ENCODE measurements around the gene C11orf54. TPM values are rescaled to one million over a fixed set of nuclear protein-coding genes. Genes with fewer than 3 reads are reported as not detected.

Gene C11orf54
- total RNA-seq, 1 experiment from 2014 or later = 18.0 TPM

DNA sequence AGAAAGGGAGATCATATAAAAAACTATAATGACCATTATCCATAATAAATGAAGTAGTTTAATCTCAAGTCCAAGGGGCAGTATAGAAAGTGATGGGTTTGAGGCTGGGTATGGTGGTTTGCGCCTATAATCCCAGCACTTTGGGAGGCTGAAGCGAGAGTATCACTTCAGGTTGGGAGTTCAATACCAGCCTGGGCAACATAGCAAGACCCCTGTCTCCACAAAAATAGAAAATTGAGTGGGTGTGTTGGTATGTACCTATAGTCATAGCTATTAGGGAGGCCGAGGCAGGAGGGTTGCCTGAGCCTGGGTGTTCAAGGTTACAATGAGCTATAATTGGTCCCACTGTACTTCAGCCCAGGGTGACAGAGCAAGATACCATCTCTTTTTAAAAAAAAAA, 66.5 kb downstream of the C11orf54 start:
- no peak overlapping the region for H3K14ac ChIP-seq (ENCODE audit: insufficient read depth, low read length)
- H3K9me3 Mint-ChIP-seq = no peaks in the 10 kb centered on the region
- H2BK12ac ChIP-seq (ENCODE audit: insufficient read length, low read depth, low read length) = no peak overlapping the region
- TF ChIP-seq, protein P1, sequence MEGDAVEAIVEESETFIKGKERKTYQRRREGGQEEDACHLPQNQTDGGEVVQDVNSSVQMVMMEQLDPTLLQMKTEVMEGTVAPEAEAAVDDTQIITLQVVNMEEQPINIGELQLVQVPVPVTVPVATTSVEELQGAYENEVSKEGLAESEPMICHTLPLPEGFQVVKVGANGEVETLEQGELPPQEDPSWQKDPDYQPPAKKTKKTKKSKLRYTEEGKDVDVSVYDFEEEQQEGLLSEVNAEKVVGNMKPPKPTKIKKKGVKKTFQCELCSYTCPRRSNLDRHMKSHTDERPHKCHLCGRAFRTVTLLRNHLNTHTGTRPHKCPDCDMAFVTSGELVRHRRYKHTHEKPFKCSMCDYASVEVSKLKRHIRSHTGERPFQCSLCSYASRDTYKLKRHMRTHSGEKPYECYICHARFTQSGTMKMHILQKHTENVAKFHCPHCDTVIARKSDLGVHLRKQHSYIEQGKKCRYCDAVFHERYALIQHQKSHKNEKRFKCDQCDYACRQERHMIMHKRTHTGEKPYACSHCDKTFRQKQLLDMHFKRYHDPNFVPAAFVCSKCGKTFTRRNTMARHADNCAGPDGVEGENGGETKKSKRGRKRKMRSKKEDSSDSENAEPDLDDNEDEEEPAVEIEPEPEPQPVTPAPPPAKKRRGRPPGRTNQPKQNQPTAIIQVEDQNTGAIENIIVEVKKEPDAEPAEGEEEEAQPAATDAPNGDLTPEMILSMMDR (conservative IDR thresholded peaks at IDR 0.05) = no peak
- H2BK5ac ChIP-seq (ENCODE audit: insufficient read length, low read length) = no peak overlapping the region
- H2BK15ac ChIP-seq (ENCODE audit: low read depth, low read length) = no peak overlapping the region
- no peak overlapping the region for H3K4me3 Mint-ChIP-seq
- peaks cover 31 to 88% (median 86%) of the 10 kb centered on the region in 3 experiments; a peak in 6 of 7 replicates for H3K36me3 Mint-ChIP-seq (ENCODE audit: insufficient read depth in 1 of 3, low read depth in 3 of 3)
- no peak overlapping the region for H2AFZ ChIP-seq (ENCODE audit: low read length)
- H2AK5ac ChIP-seq (ENCODE audit: insufficient read length, low read length) = no peak overlapping the region
- no peaks in the 10 kb centered on the region for H3K27me3 Mint-ChIP-seq (ENCODE audit: low read depth)
- no peak overlapping the region for H3T11ph ChIP-seq (ENCODE audit: low read length)
- H3K56ac ChIP-seq (ENCODE audit: insufficient read length, low read depth, low read length) = no peak overlapping the region
- H2BK120ac ChIP-seq (ENCODE audit: low read depth, low read length, poor library complexity, severe bottlenecking) = no peak overlapping the region
- DNase-seq = no peak
- no peak overlapping the region for H4K91ac ChIP-seq (ENCODE audit: insufficient read length, low read depth, low read length)
- peaks cover 3% of the 10 kb centered on the region for H3K79me1 ChIP-seq (ENCODE audit: insufficient read depth, low read depth, low read length, poor library complexity, severe bottlenecking)
- H3K27ac Mint-ChIP-seq = no peak overlapping the region
- no peak overlapping the region for H4K8ac ChIP-seq (replicated peaks; ENCODE audit: insufficient read length, low read depth, low read length)
- H3K9ac ChIP-seq (ENCODE audit: extremely low read depth, insufficient read length, low read length) = no peak overlapping the region
- H4K20me1 ChIP-seq (ENCODE audit: control insufficient read depth, insufficient read depth, insufficient read length) = no peaks in the 10 kb centered on the region
- no peak overlapping the region for H4K5ac ChIP-seq (ENCODE audit: insufficient read length, low read depth, low read length)
- no peaks in the 10 kb centered on the region for H3K4me1 Mint-ChIP-seq
- H2BK20ac ChIP-seq (ENCODE audit: low read depth, low read length, poor library complexity, severe bottlenecking) = no peak overlapping the region
- no peak overlapping the region for H3K4me2 ChIP-seq (ENCODE audit: insufficient read depth, insufficient read length, low read length)
- no peaks in the 10 kb centered on the region for H3K23me2 ChIP-seq (ENCODE audit: insufficient read length, low read depth, low read length, poor library complexity, severe bottlenecking)
- H3K4ac ChIP-seq (ENCODE audit: low read depth, low read length) = no peak overlapping the region
- no peak overlapping the region for H3K18ac ChIP-seq (ENCODE audit: insufficient read length, low read depth, low read length)
- no peak overlapping the region for H3K27ac ChIP-seq (ENCODE audit: insufficient read length, low read depth, low read length)
- no peaks in the 10 kb centered on the region for H3K9me3 ChIP-seq (ENCODE audit: control insufficient read depth, low read depth, low read length)
- no peaks in the 10 kb centered on the region for H3K4me1 ChIP-seq (ENCODE audit: insufficient read depth, low read length)
- no CpG with 5 or more reads among the region's 3 CpGs for WGBS (ENCODE audit: extremely low coverage, insufficient read length, low lambda C conversion rate)
- no peaks in the 10 kb centered on the region for H3K27me3 ChIP-seq (ENCODE audit: insufficient read depth, low read length)
- 0 out of 2 replicates have a peak, but pooled peaks cover under 1% of the 10 kb centered on the region for H3K79me2 ChIP-seq (ENCODE audit: insufficient read depth, low read length)
- no peak overlapping the region for H3K23ac ChIP-seq (ENCODE audit: insufficient read length, low read depth, low read length)
